HG03558 (cell line): ENCODE measurements around the gene TRHDE.

Source experiments
- ATAC-seq: cut with Tn5 transposase; IDR thresholded peaks from one replicate; pipeline ENCODE4 v1.9.1; 2021; ENCODE audit warnings: moderate number of reproducible peaks; ENCODE audit not compliant: unreplicated experiment; ENCODE audit errors: extremely low read depth

Gene TRHDE

GRCh38 chr12:72272091-72272661 lies at the start of gene TRHDE:
Gene TRHDE, plus strand, starts transcription at chr12:72272370. Its CDS starts 274 bp downstream, at chr12:72272644.
- ATAC-seq = no peak

- ATAC-seq = no peak
Observed at GRCh38 chr12:72226510-72226909, 45.7 kb upstream of the TRHDE start.

GRCh38 chr12:72228424-72228823 lies 43.7 kb upstream of the TRHDE start:
- no peak for ATAC-seq

GRCh38 chr12:72230589-72230988 lies 41.6 kb upstream of the TRHDE start:
- no peak for ATAC-seq

- no peak for ATAC-seq
Observed at GRCh38 chr12:72234886-72235285, 37.3 kb upstream of the TRHDE start.

GRCh38 chr12:72236071-72236705 lies 36.0 kb upstream of the TRHDE start:
- ATAC-seq = no peak

- no peak for ATAC-seq
Observed at GRCh38 chr12:72241552-72241951, 30.6 kb upstream of the TRHDE start.

GRCh38 chr12:72242946-72243345 lies 29.2 kb upstream of the TRHDE start:
- ATAC-seq = no peak

GRCh38 chr12:72246370-72246769 lies 25.8 kb upstream of the TRHDE start:
- ATAC-seq = no peak

GRCh38 chr12:72250346-72250745 lies 21.8 kb upstream of the TRHDE start:
- no peak for ATAC-seq

- no peak for ATAC-seq
Observed at GRCh38 chr12:72256725-72257124, 15.4 kb upstream of the TRHDE start.

- no peak for ATAC-seq
Observed at GRCh38 chr12:72261885-72262284, 10.3 kb upstream of the TRHDE start.

- ATAC-seq = no peak
Observed at GRCh38 chr12:72264548-72265175, 7.5 kb upstream of the TRHDE start.

- no peak for ATAC-seq
Observed at GRCh38 chr12:72267974-72268373, 4.2 kb upstream of the TRHDE start.

- ATAC-seq = no peak
Observed at GRCh38 chr12:72268386-72268785, 3.8 kb upstream of the TRHDE start.

- ATAC-seq = no peak
Observed at GRCh38 chr12:72269491-72269890, 2.7 kb upstream of the TRHDE start.

GRCh38 chr12:72270246-72270645 lies 1.9 kb upstream of the TRHDE start:
- no peak for ATAC-seq

- no peak for ATAC-seq
Observed at GRCh38 chr12:72270961-72271360, 1.2 kb upstream of the TRHDE start.

- no peak for ATAC-seq
Observed at GRCh38 chr12:72271451-72272090, 599 bp upstream of the TRHDE start.

GRCh38 chr12:72272731-72273498 lies 745 bp downstream of the TRHDE start:
- ATAC-seq = no peak

- no peak for ATAC-seq
Observed at GRCh38 chr12:72273499-72273837, 1.3 kb downstream of the TRHDE start.
